ENCODE data around the gene ANGEL1. TPM values are rescaled to one million over a fixed set of nuclear protein-coding genes. Genes with fewer than 3 reads are reported as not detected.

Gene ANGEL1
- total and polyA plus RNA-seq, 9 of the 15 experiments (the other 6 are each of a cell fraction or from before 2014, with no cell fraction given) = 2.1 to 22.2 (median 7.3) TPM

- no peaks in the 10 kb centered on the region for H3K36me3 ChIP-seq (ENCODE audit: control insufficient read depth, insufficient read depth, low read length)
- no peak overlapping the region for H3K4me2 ChIP-seq (ENCODE audit: insufficient read depth, low read length)
- peak; percentile 37 for FAIRE-seq
- DNase-seq (ENCODE audit: extremely low read depth in 1 of 4, low spot score in 3 of 4) = peak in 1 of 4 experiments; percentile 3
- ChIA-PET POLR2A (no interaction called here), CTCF (ENCODE audit: low intra/inter-chr PET ratio) (no interaction called here)
- no peak overlapping the region for H2AFZ ChIP-seq (ENCODE audit: low read depth, low read length)
- no peak overlapping the region for H3K9ac ChIP-seq (ENCODE audit: insufficient read depth in 1 of 2, low read depth in 2 of 2, low read length in 2 of 2)
- in situ Hi-C loops (cut with MboI) (no loop called here), intact Hi-C loops (cut with micrococcal nuclease) (no loop called here)
- H3K4me1 ChIP-seq (replicated peaks in 1 of 2; ENCODE audit: control insufficient read depth in 2 of 2, insufficient read depth in 2 of 2, low read length in 2 of 2) = peaks cover 0 to 19% of the 10 kb centered on the region in 2 experiments; a peak in 2 of 5 replicates
- no TSS peak for BruUV-seq (replicated peaks)
- H3K9me3 ChIP-seq (replicated peaks; ENCODE audit: control insufficient read depth, insufficient read depth, low read depth, low read length) = no peaks in the 10 kb centered on the region
- ATAC-seq = no peak
- peaks cover 0 to 42% of the 10 kb centered on the region in 2 experiments; a peak in 2 of 5 replicates for H3K27me3 ChIP-seq (ENCODE audit: control insufficient read depth in 2 of 2, insufficient read depth in 2 of 2, low read length in 2 of 2)
- no peak overlapping the region for H3K27ac ChIP-seq (ENCODE audit: extremely low read depth, low read depth, low read length)
- TF ChIP-seq PKNOX1 (IDR thresholded peaks at IDR 0.05) (peak; percentile 9; the same call in 1 of the 2 replicates), HNRNPUL1 (IDR thresholded peaks at IDR 0.05; ENCODE audit: low read length) (no peak), NFIC (IDR thresholded peaks at IDR 0.05) (peak; percentile 19; the same call in 1 of the 2 replicates), NRF1 (conservative IDR thresholded peaks at IDR 0.05 in 1 of 2, IDR thresholded peaks at IDR 0.05 in 1 of 2) (no peak)
- 0% methylated on average over 3 of the region's 4 CpGs for whole genome bisulfite sequencing (ENCODE audit: insufficient coverage, low coverage, missing lambda C conversion rate)
- H3K4me3 ChIP-seq = no peak overlapping the region
- no peaks in the 10 kb centered on the region for H3K9me1 ChIP-seq (ENCODE audit: control insufficient read depth, insufficient read depth, low read length)
- H3K79me2 ChIP-seq (ENCODE audit: control insufficient read depth, insufficient read depth, low read length) = no peaks in the 10 kb centered on the region
- no peaks in the 10 kb centered on the region for H4K20me1 ChIP-seq (replicated peaks; ENCODE audit: control insufficient read depth, insufficient read depth, low read length)
Observed at GRCh38 chr14:76759589-76759988, 53.1 kb downstream of the ANGEL1 start.

- intact Hi-C loops (cut with micrococcal nuclease) (no loop called here), in situ Hi-C loops (cut with MboI) (no loop called here)
- no peak for DNase-seq (ENCODE audit: extremely low read depth in 1 of 4, low spot score in 3 of 4)
- Histone ChIP-seq H3K4me2 (ENCODE audit: insufficient read depth, low read length) (no peak overlapping the region), H2AFZ (ENCODE audit: low read depth, low read length) (no peak overlapping the region), H3K36me3 (ENCODE audit: control insufficient read depth, insufficient read depth, low read length) (no peaks in the 10 kb centered on the region), H3K27me3 (ENCODE audit: control insufficient read depth in 2 of 2, insufficient read depth in 2 of 2, low read length in 2 of 2) (peaks cover 0 to 44% of the 10 kb centered on the region in 2 experiments; a peak in 3 of 5 replicates), H3K9me3 (replicated peaks; ENCODE audit: control insufficient read depth, insufficient read depth, low read depth, low read length) (no peaks in the 10 kb centered on the region), H3K79me2 (ENCODE audit: control insufficient read depth, insufficient read depth, low read length) (no peaks in the 10 kb centered on the region), H3K4me3 (no peak overlapping the region), H4K20me1 (replicated peaks; ENCODE audit: control insufficient read depth, insufficient read depth, low read length) (no peaks in the 10 kb centered on the region), H3K4me1 (replicated peaks in 1 of 2; ENCODE audit: control insufficient read depth in 2 of 2, insufficient read depth in 2 of 2, low read length in 2 of 2) (peaks cover 0 to 4% of the 10 kb centered on the region in 2 experiments; a peak in 2 of 5 replicates), H3K9ac (ENCODE audit: insufficient read depth in 1 of 2, low read depth in 2 of 2, low read length in 2 of 2) (no peak overlapping the region), H3K9me1 (ENCODE audit: control insufficient read depth, insufficient read depth, low read length) (no peaks in the 10 kb centered on the region), H3K27ac (ENCODE audit: extremely low read depth, low read depth, low read length) (no peak overlapping the region)
- WGBS (ENCODE audit: insufficient coverage, low coverage, missing lambda C conversion rate) = 14% methylated on average over 6 of the region's 6 CpGs
- POLR2A ChIA-PET = interaction anchor here (1.0 kb wide), 1 partner anchor 10 kb away, joined by 4 read pairs; no protein-coding TSS in a partner anchor
- CTCF ChIA-PET (ENCODE audit: low intra/inter-chr PET ratio) = no interaction called here
- no peak for FAIRE-seq
- no peak for TF ChIP-seq CHD1 (IDR thresholded peaks at IDR 0.05; ENCODE audit: low read length)
- no peak for TF ChIP-seq SP2 (IDR thresholded peaks at IDR 0.05; ENCODE audit: extremely low read depth, low read depth, low read length, poor library complexity, severe bottlenecking)
- no peak for TF ChIP-seq HMGXB4 (CRISPR knock-in tag; IDR thresholded peaks at IDR 0.05)
- TF ChIP-seq PYGO2 (tag; IDR thresholded peaks at IDR 0.05) = no peak
- TF ChIP-seq FOSL1 (tag; conservative IDR thresholded peaks at IDR 0.05) = no peak
- no peak for ATAC-seq
- BruUV-seq (replicated peaks) = no TSS peak
Observed at GRCh38 chr14:76756371-76756750, 56.3 kb downstream of the ANGEL1 start.

Measured in K562 (cell line).